Activated T-cell treated with anti-CD3 and anti-CD28 coated beads, Interleukin-2, amount 50 U/mL, for 72 hours (primary cell): ENCODE data around the gene TMEM38A. TPM values are rescaled to one million over a fixed set of nuclear protein-coding genes. Genes with fewer than 3 reads are reported as not detected.
"Not testable (repeated sequence)": the region's sequence is repeated elsewhere in the genome, so short reads cannot be mapped to it uniquely, and the experiment has no call there.

Experiments
- ATAC-seq, 2 donors: fragments of 150-1000 bp; cut with Tn5 transposase; replicated peaks in 1 of 2; 2 replicates each; pipeline ENCODE4 v1.10.0; 2021; ENCODE audit warnings: moderate library complexity in 2 of 2, mild to moderate bottlenecking in 1 of 2
- DNase-seq, 2 donors: peaks; one replicate each; pipeline ENCODE4 v3.0.0; 2021 to 2022; ENCODE audit warnings: mixed read lengths in 1 of 2
- H3K27ac Mint-ChIP-seq: one replicate; pipeline ENCODE4 v1.8.0; 2022; ENCODE audit warnings: mild to moderate bottlenecking, moderate library complexity, mixed read lengths
- H3K27me3 Mint-ChIP-seq: one replicate; pipeline ENCODE4 v1.8.0; 2022; ENCODE audit warnings: low read depth, mixed read lengths
- H3K36me3 Mint-ChIP-seq, 2 donors: one replicate each; pipeline ENCODE4 v1.8.0; 2022; ENCODE audit warnings: mixed read lengths in 2 of 2, mild to moderate bottlenecking in 1 of 2; ENCODE audit not compliant: insufficient read depth in 2 of 2
- H3K4me1 Mint-ChIP-seq: one replicate; pipeline ENCODE4 v1.8.0; 2022; ENCODE audit warnings: low read depth, mixed read lengths
- H3K4me3 Mint-ChIP-seq, 2 donors: one replicate each; pipeline ENCODE4 v1.8.0; 2022; ENCODE audit warnings: mild to moderate bottlenecking in 2 of 2, mixed read lengths in 2 of 2, moderate library complexity in 2 of 2
- H3K9me3 Mint-ChIP-seq, 2 donors: one replicate each; pipeline ENCODE4 v1.8.0; 2022; ENCODE audit warnings: mixed read lengths in 2 of 2
- total RNA-seq, 2 donors: library from RNA; stranded (reverse); gene quantifications; one replicate each; pipeline ENCODE4 v1.2.3, GENCODE V29; 2022

The TMEM38A gene
- total RNA-seq, 2 donors from 2014 or later = 1.6 to 2.6 TPM

DNA sequence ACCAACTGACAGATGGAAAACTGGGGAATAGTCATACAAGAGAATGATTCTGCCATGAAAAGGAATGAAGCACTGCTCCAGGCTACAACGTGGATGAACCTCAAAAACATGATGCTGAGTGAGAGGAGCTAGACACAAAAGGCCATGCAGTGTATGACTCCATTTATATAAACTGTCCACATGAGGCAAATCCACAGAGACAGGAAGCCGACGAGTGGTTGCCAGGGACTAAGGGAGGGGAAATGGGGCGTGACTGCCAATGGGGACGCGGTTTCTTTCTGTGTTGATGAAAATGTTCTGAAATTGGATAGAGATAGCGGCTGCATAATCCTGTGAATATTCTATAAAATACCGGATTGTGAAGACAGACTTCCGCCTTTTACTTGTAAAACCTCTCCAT lies 11.2 kb upstream of the TMEM38A start:
- Mint-ChIP-seq H3K4me3 (no peak overlapping the region), H3K9me3 (no peaks in the 10 kb centered on the region), H3K36me3 (peaks cover 14 to 27% of the 10 kb centered on the region in 2 donors), H3K27ac (no peak overlapping the region), H3K4me1 (peaks cover 11% of the 10 kb centered on the region), H3K27me3 (no peaks in the 10 kb centered on the region)
- DNase-seq = no peak
- no peak for ATAC-seq

DNA sequence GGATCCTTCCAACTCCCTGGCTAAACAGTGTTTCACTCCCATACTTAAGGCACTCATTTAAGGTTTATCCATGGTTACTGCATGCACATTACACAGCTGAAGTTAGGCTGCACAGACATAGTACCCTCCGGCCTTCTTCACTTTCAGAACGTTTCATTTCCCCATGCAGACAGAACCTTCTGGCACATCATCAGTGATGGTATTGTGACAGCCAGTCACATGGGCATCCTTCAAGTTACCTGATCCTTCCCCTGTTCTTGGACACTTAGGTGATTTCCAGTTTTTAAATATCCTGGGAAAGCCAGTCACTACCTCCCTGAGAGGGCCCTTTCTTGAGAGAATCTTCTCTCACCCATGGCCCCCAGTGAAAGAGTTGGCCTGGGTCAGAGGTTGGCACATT lies 10.1 kb upstream of the TMEM38A start:
- Mint-ChIP-seq H3K36me3 (peaks cover 14 to 24% of the 10 kb centered on the region in 2 donors), H3K4me1 (peaks cover 11% of the 10 kb centered on the region), H3K4me3 (no peak overlapping the region), H3K27ac (peak overlapping the region; percentile 16), H3K27me3 (no peaks in the 10 kb centered on the region), H3K9me3 (no peaks in the 10 kb centered on the region)
- ATAC-seq (no peak), DNase-seq (no peak)

DNA sequence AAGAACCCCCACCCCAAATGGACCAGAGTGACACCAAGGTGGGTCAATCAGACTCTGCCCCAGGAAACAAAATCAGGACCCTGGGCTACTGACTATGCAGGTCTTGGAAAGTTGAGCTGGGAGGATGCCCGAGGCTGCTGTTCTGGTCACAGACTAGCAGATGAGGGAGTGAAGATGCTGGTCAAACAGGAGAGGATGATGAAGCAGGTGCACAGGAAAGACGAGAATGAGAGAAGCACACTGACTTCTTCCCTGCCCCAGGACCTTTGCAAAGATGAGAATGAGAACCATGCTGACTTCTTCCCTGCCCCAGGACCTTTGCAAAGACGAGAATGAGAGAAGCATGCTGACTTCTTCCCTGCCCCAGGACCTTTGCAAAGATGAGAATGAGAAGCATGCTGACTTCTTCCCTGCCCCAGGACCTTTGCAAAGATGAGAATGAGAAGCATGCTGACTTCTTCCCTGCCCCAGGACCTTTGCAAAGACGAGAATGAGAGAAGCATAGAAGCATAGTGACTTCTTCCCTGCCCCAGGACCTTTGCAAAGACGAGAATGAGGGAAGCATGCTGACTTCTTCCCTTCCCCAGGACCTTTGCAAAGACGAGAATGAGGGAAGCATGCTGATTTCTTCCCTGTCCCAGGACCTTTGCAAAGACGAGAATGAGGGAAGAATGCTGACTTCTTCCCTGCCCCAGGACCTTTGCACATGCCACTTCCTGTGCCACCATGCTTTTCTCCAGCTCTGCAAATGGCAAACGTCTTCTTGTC lies 9.3 kb upstream of the TMEM38A start:
- Mint-ChIP-seq H3K36me3 (peaks cover 14 to 24% of the 10 kb centered on the region in 2 donors), H3K4me1 (peaks cover 11% of the 10 kb centered on the region)
- H3K9me3 Mint-ChIP-seq, DNase-seq, H3K27ac Mint-ChIP-seq, H3K4me3 Mint-ChIP-seq, ATAC-seq, H3K27me3 Mint-ChIP-seq: not testable (repeated sequence)

DNA sequence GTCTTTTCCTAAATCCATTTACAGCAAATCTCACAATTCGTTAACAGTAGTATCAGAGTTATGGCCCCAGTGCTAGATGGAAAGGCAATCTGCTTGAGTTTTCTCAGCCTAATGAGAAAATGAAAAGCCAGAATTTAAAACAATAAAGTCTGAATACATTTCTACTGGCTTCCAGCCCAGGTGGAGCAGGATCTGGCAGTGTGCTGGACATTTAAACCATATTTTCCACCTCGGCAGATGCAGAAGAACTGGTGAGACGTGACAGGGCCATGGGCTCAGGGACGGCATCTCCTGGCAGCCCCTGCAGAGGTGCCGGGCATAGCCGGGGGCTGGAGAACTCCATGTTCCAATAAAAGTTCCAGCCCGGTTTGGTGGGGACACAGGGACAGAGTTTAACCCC lies 8.1 kb upstream of the TMEM38A start:
- peaks cover 17% of the 10 kb centered on the region for H3K4me1 Mint-ChIP-seq
- no peaks in the 10 kb centered on the region for H3K27me3 Mint-ChIP-seq
- H3K36me3 Mint-ChIP-seq = peaks cover 17 to 27% of the 10 kb centered on the region in 2 donors

DNA sequence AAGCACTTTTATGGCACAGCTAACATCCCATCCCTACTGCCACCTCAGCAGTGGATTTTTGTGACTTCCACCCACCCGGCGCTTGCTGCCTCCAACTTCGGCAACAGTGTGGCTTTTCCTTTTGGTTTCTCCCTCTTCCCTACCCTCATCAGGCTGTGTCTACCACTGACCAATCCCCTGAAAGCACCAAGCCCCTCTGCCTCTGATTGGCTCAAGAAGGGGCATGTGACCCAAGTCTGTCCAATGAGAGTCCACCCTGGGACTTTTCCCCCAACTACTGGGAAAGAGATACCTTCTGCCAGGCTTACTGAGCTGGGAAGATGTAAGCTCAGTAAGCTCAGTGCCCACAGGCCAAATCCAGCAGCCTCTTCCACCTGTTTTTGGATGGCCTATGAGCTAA lies 6.8 kb upstream of the TMEM38A start:
- H3K4me1 Mint-ChIP-seq = peaks cover 26% of the 10 kb centered on the region
- no peaks in the 10 kb centered on the region for H3K9me3 Mint-ChIP-seq
- DNase-seq = no peak
- peaks cover 17 to 29% of the 10 kb centered on the region in 2 donors for H3K36me3 Mint-ChIP-seq
- no peak overlapping the region for H3K4me3 Mint-ChIP-seq
- no peaks in the 10 kb centered on the region for H3K27me3 Mint-ChIP-seq
- ATAC-seq = no peak
- no peak overlapping the region for H3K27ac Mint-ChIP-seq

More for the DNA sequence above, 8.1 kb upstream of the TMEM38A start:
- H3K9me3 Mint-ChIP-seq = no peaks in the 10 kb centered on the region
- H3K4me3 Mint-ChIP-seq = no peak overlapping the region
- DNase-seq (no peak), ATAC-seq (no peak)
- no peak overlapping the region for H3K27ac Mint-ChIP-seq

DNA sequence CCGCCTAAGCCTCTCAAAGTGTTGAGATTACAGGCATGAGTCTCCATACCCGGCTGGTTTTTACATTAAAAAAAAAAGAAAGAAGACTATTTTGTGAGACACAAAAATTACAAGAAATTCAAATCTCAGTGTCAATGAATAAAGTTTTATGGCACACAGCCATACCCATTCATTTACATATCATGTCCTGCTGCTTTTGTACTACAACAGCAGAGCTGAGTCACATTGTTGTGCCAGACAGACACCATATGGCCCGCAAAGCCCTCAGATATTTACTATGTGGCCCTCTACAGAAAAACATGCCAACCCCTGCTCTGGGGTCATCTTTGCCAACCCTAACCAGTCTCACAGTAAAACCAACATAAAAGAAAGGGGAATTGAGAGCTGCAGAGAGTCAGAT lies 6.3 kb upstream of the TMEM38A start:
- Mint-ChIP-seq H3K4me1 (peaks cover 30% of the 10 kb centered on the region), H3K36me3 (peaks cover 17 to 29% of the 10 kb centered on the region in 2 donors), H3K4me3 (no peak overlapping the region), H3K27ac (peak overlapping the region; percentile 54), H3K27me3 (no peaks in the 10 kb centered on the region), H3K9me3 (no peaks in the 10 kb centered on the region)
- DNase-seq (no peak), ATAC-seq (no peak)

DNA sequence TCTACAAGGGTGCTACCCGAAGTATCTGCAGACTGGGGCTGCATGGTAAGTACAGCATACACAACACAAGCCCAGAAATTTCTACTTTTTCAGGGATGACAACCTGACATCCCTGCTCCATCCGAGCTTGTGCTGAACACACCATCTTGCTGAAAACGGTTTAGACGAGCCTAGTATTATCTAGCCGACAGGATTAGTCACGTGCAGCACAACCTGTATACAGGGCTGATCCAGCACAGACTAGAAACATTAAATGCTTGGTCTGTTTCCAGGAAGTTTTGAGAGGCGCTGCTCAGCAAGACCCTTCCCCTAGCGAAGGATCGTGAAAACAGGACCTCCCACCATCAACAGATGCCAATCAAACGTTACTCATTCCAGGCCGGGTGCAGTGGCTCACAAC lies 5.2 kb upstream of the TMEM38A start:
- Mint-ChIP-seq H3K4me1 (peaks cover 30% of the 10 kb centered on the region), H3K36me3 (peaks cover 16 to 29% of the 10 kb centered on the region in 2 donors), H3K4me3 (no peak overlapping the region), H3K9me3 (no peaks in the 10 kb centered on the region), H3K27ac (no peak overlapping the region), H3K27me3 (no peaks in the 10 kb centered on the region)
- DNase-seq (no peak), ATAC-seq (no peak)

DNA sequence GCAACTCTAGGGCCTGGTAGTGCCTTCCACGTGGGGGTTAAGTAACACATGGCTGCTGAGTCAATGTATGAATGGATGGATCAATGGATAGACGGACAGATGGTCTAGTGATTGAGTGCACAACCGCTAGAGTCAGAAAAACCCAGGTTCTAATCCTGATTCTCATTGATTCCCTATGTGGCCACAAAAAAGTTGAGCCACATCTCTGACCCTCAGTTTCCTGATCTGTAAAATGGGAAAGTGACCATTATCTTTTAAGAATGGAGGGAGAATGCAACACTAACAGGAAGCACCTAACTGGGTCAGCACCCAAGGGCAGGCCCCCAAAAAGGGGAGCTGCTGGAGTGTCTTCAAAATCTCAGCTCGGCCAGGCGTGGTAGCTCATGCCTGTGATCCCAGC lies 3.6 kb upstream of the TMEM38A start:
- DNase-seq (no peak), ATAC-seq (no peak)
- Mint-ChIP-seq H3K27ac (no peak overlapping the region), H3K4me3 (no peak overlapping the region), H3K27me3 (no peaks in the 10 kb centered on the region), H3K4me1 (peaks cover 32% of the 10 kb centered on the region), H3K9me3 (no peaks in the 10 kb centered on the region), H3K36me3 (peaks cover 11 to 21% of the 10 kb centered on the region in 2 donors)

DNA sequence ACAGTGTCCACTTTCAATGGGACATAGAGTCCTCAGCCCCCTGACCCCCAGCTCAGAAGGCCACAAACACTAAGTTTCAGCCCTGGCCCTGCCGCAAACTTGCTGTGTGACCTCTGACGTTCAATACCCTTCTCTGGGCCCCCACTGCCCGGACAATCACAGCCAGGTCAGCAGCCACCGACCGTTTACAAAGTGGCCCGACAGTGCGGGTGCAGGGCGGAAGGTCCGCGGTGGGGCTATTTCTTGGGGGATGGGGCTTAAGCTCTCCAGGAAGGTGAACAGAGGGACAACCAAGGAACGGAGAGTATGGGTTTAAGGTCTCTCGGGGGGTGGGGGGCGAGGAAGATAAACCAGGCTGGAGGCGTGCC lies 1.5 kb upstream of the TMEM38A start:
- H3K36me3 Mint-ChIP-seq = peaks cover 5 to 11% of the 10 kb centered on the region in 2 donors
- DNase-seq = no peak
- no peaks in the 10 kb centered on the region for H3K9me3 Mint-ChIP-seq
- peaks cover 6% of the 10 kb centered on the region for H3K27me3 Mint-ChIP-seq
- no peak for ATAC-seq
- H3K4me1 Mint-ChIP-seq = peaks cover 29% of the 10 kb centered on the region
- H3K27ac Mint-ChIP-seq = peak overlapping the region; percentile 30
- peak overlapping the region; percentile 86 to 92 for H3K4me3 Mint-ChIP-seq

DNA sequence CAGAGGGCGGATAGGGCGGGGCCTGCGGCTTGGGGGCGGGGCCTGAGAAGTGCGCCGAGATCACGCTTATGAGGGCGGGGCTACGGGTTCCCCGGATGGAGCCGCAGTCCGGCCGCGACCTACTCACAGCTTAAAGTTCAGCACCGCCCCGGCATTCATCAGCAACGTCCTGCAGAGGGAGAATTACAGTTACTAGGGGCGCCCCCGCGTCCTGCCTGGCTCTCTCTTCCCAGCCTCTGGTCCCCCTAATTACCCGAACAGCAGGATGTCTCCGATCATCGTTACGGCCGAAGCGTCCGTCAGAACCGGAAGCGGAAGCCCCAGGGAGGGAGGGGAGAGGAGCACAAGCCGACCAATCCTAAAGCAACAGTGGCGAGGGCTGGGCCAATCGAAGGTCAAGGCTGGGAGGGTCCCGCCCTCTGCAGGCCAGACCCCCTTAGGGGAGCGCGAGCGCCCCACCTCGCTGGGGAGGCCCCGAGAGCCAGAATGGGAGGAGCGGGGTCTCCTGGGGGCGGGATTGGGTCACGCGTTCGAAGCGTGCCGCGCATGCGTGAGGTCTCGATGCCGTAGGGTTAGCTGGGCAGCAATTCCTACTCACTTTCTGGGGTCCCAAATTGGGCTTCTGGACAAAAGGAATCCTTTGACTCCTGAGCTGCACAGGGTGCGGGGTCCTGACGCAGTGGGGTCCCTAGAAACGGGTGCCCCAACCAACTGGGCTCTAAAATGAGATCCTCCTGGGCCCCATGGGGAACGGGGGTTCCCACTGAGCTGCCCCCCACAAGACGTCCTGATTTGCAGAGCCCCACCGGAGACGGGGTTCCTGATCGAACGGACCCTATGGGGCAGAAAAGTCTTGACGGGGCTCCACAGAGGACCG lies 869 bp upstream of the TMEM38A start, which contains the start of gene SMIM7:
Gene SMIM7, minus strand, starts transcription at position 313 of the 877 bp plus-strand sequence. Its CDS starts 34 bp downstream, at position 279.
- Mint-ChIP-seq H3K36me3 (peaks cover 5 to 11% of the 10 kb centered on the region in 2 donors), H3K27me3 (peaks cover 6% of the 10 kb centered on the region), H3K4me3 (peak within 1 kb of the TSS; percentile 86 to 92), H3K27ac (peak within 1 kb of the TSS; percentile 90), H3K4me1 (peaks cover 29% of the 10 kb centered on the region), H3K9me3 (no peaks in the 10 kb centered on the region)
- DNase-seq (peak; percentile 99), ATAC-seq (peak; percentile 98)

DNA sequence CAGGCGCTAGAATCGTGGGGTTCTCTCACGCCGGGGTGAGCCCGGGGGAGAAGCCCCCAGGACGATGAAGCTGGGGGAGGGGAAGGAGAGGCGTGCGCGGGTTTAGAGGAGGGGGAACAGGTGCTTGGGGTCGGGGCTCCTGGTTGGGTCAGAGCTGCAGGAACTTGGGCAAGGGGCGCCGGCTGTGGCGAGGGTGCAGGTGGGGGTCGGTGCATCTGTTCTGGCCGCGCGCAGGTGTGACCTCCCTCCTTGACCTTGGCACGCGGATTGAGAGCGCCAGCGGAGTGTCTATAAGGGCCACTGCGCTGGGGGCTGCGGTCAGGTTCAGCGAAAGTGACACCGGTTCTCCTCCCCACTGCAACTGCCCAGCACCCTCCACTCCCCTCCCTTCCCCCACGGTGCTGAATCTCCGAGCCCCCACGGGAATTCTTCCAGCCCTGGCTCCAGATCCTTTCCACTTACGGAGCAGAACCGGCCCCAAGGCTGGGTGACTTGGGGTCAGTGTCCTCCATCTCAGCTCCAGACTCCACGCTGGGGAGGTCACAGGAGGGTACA lies 618 bp downstream of the TMEM38A start:
- no peak overlapping the region for H3K27ac Mint-ChIP-seq
- H3K4me1 Mint-ChIP-seq = peaks cover 29% of the 10 kb centered on the region
- peaks cover 5 to 11% of the 10 kb centered on the region in 2 donors for H3K36me3 Mint-ChIP-seq
- H3K4me3 Mint-ChIP-seq = peak overlapping the region; percentile 81 to 86
- H3K9me3 Mint-ChIP-seq = no peaks in the 10 kb centered on the region
- H3K27me3 Mint-ChIP-seq = peaks cover 6% of the 10 kb centered on the region
- ATAC-seq (no peak), DNase-seq (peak; percentile 4 to 18)

DNA sequence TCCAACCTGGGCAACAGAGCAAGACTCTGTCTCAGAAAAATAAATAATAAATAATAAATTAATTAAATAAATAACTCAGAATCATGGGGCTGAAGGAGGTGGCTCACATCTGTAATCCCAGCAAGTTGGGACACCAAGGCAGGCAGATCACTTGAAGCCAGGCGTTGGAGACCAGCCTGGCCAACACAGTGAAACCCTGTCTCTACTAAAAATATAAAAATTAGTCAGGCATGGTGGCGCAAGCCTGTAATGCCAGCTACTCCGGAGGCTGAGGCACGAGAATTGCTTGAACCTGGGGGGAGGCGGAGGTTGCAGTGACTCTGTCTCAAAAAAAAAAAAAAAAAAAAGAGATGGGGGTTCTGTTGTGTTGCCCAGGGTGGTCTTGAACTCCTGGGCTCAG lies 7.2 kb downstream of the TMEM38A start:
- DNase-seq = no peak
- Mint-ChIP-seq H3K4me1 (no peaks in the 10 kb centered on the region), H3K4me3 (no peak overlapping the region), H3K27ac (no peak overlapping the region), H3K9me3 (no peaks in the 10 kb centered on the region), H3K27me3 (peaks cover 6% of the 10 kb centered on the region), H3K36me3 (no peaks in the 10 kb centered on the region)
- no peak for ATAC-seq

DNA sequence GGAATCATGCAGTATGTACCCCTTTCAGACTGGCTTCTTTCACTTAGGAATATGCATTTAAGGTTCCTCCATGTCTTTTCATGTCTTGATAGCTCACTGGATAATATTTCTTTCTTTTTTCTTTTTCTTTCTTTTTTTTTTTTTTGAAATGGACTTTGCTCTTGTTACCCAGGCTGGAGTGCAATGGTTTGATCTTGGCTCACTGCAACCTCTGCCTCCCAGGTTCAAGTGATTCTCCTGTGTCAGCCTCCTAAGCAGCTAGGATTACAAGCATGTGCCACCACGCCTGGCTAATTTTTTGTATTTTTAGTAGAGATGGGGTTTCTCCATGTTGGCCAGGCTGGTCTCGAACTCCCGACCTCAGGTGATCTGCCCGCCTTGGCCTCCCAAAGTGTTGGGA lies 7.8 kb downstream of the TMEM38A start:
- not testable (repeated sequence) for H3K36me3 Mint-ChIP-seq, H3K4me1 Mint-ChIP-seq, H3K9me3 Mint-ChIP-seq, ATAC-seq, H3K4me3 Mint-ChIP-seq, DNase-seq, H3K27me3 Mint-ChIP-seq, H3K27ac Mint-ChIP-seq
